Bladder microvascular endothelial cell (primary cell): ENCODE data around the gene PDXK. TPM values are rescaled to one million over a fixed set of nuclear protein-coding genes. Genes with fewer than 3 reads are reported as not detected.

Source experiments
- total RNA-seq: library from RNA; depleted of rRNA; stranded (reverse); fragments of >200 nt; gene quantifications from 2 replicates; pipeline ENCODE4 v1.2.3, GENCODE V29; 2014

PDXK gene
- 22.8 and 88.2 TPM in 2 replicates for total RNA-seq

DNA sequence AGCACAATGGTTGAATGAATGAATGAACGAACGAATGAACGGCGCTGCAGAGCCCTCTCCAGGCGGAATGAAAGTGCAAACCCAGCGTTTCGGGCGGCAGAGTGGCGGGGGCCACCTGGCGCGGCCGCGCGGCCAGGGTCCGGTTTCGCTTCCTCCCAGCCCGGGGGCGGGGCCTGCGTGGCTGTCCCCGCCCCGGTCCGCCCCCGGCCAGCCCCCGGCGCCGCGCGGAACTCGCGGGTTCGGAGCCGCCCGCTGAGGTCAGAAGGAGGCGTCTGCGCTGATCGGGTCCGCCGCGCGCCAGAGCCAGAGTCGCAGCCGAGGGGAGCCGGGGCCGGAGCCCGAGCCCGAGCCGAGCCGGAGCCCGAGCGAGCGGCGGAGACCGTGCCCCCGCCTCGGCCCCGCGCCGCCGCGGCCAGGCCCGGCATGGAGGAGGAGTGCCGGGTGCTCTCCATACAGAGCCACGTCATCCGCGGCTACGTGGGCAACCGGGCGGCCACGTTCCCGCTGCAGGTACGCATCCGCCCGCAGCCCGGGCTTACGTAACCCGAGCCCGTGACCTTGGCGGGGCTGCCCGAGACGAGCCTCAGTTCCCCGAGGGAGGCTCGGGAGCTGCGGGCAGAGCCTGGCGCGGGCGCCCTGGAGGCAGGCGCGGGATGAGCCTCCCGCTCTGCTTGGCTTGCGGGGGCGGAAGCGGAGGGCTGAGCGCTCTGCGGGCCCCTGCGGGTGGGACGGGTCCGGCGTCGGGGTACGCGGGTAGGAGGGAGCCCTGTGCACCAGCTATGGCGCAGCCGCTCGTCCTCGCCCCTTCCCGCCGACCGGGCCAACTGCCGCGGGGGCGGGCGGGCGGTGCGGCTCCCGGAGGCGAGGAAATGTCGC, at the start of gene PDXK:
PDXK (plus strand) TSS at position 258 of the 876 bp plus-strand sequence; CDS start at position 424, 166 bp downstream.

GRCh38 chr21:43775795-43776430, 57.0 kb downstream of the PDXK start, which contains the start of gene CSTB:
Gene CSTB (minus strand): TSS chr21:43776308. CDS start chr21:43776269, 39 bp downstream.

DNA sequence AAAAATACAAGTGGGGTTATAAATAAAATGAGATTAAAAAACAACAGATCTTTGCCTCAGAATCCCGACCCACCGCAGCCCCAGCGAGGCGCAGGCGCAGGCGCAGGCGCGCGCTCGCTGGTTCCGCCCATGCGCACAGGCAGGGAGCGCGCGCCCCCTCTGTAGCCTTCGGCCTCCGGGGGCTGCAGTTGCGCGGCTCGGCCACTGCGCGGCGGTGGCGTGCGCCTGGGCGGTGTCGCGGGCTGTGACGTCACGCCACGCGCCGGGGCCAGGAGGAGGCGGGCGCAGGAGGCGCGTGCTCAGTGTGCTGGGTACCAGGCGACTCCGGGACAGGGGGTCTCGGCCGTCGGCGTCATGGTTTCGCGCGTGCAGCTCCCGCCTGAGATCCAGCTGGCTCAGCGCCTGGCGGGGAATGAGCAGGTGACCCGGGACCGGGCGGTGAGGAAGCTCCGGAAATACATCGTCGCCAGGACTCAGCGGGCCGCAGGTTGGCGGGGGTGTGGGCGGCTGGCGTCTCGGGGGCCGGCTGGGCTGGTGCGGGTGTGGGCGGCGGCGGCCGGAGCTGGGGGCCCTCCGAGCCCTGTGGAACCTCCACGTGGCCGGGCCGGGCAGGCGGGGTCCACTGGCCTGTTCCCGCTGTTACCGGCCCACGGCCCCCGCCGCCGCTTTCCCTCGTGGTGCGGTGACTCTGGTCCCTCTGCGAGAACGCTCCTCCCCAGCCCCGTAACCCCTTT, 70.5 kb downstream of the PDXK start, which contains the start of gene RRP1:
RRP1 (plus strand) TSS at position 302 of the 734 bp plus-strand sequence; CDS start at position 355, 53 bp downstream.

Other genes with a start within 250 kb of the PDXK start
- 0.32 and 0.76 TPM in 2 replicates for gene HSF2BP, start 59.6 kb upstream of the PDXK start, total RNA-seq
- gene RRP1B, start 59.6 kb upstream of the PDXK start, total RNA-seq = 14.9 and 25.9 TPM in 2 replicates
- gene CSTB, start 57.2 kb downstream of the PDXK start, total RNA-seq = 12.0 and 15.3 TPM in 2 replicates
- 13.4 and 22.6 TPM in 2 replicates for gene RRP1, start 70.4 kb downstream of the PDXK start, total RNA-seq
- 30.1 and 112 TPM in 2 replicates for gene AGPAT3, start 146.1 kb downstream of the PDXK start, total RNA-seq